22Rv1 (cell line): ENCODE data around the gene TESMIN.

Experiments used
- ZFX ChIP-seq: fragments of 450-650 bp; IDR thresholded peaks from 2 replicates; pipeline ENCODE4 v1.6.1; 2017; ENCODE audit warnings: antibody characterized with exemption, borderline replicate concordance
- TF ChIP-seq, protein P1 (sequence below): fragments of 450-650 bp; IDR thresholded peaks from 2 replicates; pipeline ENCODE4 v1.5.1; 2017; ENCODE audit warnings: mild to moderate bottlenecking

GRCh38 chr11:68688881-68689280 lies 62.4 kb downstream of the TESMIN start:
- TF ChIP-seq, protein P1, sequence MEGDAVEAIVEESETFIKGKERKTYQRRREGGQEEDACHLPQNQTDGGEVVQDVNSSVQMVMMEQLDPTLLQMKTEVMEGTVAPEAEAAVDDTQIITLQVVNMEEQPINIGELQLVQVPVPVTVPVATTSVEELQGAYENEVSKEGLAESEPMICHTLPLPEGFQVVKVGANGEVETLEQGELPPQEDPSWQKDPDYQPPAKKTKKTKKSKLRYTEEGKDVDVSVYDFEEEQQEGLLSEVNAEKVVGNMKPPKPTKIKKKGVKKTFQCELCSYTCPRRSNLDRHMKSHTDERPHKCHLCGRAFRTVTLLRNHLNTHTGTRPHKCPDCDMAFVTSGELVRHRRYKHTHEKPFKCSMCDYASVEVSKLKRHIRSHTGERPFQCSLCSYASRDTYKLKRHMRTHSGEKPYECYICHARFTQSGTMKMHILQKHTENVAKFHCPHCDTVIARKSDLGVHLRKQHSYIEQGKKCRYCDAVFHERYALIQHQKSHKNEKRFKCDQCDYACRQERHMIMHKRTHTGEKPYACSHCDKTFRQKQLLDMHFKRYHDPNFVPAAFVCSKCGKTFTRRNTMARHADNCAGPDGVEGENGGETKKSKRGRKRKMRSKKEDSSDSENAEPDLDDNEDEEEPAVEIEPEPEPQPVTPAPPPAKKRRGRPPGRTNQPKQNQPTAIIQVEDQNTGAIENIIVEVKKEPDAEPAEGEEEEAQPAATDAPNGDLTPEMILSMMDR, result no peak
- TF ChIP-seq ZFX, result no peak
